Measurements from ENCODE around the gene KRTAP10-8.

DNA sequence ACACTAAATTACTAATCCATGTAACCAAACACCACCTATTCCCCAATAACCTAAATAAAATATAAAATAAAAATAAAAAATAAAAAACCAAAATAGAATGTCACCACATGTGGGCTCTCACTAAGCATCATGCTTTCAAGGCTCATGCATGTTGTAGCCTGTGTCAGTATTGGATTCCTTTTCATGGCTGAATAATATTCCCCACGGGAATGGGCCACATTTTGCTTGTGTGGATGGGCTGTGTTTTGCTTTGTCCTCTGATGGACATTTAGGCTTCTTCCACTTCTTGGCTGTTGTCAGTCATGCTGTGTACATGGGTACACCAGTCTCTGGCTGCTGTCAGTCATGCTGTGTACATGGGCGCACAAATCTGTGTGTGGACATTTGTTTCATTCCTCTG lies 22.8 kb upstream of the KRTAP10-8 start:
- TF ChIP-seq, protein P1, sequence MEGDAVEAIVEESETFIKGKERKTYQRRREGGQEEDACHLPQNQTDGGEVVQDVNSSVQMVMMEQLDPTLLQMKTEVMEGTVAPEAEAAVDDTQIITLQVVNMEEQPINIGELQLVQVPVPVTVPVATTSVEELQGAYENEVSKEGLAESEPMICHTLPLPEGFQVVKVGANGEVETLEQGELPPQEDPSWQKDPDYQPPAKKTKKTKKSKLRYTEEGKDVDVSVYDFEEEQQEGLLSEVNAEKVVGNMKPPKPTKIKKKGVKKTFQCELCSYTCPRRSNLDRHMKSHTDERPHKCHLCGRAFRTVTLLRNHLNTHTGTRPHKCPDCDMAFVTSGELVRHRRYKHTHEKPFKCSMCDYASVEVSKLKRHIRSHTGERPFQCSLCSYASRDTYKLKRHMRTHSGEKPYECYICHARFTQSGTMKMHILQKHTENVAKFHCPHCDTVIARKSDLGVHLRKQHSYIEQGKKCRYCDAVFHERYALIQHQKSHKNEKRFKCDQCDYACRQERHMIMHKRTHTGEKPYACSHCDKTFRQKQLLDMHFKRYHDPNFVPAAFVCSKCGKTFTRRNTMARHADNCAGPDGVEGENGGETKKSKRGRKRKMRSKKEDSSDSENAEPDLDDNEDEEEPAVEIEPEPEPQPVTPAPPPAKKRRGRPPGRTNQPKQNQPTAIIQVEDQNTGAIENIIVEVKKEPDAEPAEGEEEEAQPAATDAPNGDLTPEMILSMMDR (IDR thresholded peaks at IDR 0.05): no peak
- TF ChIP-seq POLR2AphosphoS5 (IDR thresholded peaks at IDR 0.05; ENCODE audit: low read depth, low read length) (no peak), TCF7L2 (IDR thresholded peaks at IDR 0.05; ENCODE audit: low read depth, low read length) (no peak)
- TF ChIP-seq, protein P2, sequence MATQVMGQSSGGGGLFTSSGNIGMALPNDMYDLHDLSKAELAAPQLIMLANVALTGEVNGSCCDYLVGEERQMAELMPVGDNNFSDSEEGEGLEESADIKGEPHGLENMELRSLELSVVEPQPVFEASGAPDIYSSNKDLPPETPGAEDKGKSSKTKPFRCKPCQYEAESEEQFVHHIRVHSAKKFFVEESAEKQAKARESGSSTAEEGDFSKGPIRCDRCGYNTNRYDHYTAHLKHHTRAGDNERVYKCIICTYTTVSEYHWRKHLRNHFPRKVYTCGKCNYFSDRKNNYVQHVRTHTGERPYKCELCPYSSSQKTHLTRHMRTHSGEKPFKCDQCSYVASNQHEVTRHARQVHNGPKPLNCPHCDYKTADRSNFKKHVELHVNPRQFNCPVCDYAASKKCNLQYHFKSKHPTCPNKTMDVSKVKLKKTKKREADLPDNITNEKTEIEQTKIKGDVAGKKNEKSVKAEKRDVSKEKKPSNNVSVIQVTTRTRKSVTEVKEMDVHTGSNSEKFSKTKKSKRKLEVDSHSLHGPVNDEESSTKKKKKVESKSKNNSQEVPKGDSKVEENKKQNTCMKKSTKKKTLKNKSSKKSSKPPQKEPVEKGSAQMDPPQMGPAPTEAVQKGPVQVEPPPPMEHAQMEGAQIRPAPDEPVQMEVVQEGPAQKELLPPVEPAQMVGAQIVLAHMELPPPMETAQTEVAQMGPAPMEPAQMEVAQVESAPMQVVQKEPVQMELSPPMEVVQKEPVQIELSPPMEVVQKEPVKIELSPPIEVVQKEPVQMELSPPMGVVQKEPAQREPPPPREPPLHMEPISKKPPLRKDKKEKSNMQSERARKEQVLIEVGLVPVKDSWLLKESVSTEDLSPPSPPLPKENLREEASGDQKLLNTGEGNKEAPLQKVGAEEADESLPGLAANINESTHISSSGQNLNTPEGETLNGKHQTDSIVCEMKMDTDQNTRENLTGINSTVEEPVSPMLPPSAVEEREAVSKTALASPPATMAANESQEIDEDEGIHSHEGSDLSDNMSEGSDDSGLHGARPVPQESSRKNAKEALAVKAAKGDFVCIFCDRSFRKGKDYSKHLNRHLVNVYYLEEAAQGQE (IDR thresholded peaks at IDR 0.05; ENCODE audit: insufficient read depth in 1 of 2, low read depth in 2 of 2, low read length in 1 of 2): no peak
